ENCODE measurements around the gene GTPBP3.

The GTPBP3 gene

DNA sequence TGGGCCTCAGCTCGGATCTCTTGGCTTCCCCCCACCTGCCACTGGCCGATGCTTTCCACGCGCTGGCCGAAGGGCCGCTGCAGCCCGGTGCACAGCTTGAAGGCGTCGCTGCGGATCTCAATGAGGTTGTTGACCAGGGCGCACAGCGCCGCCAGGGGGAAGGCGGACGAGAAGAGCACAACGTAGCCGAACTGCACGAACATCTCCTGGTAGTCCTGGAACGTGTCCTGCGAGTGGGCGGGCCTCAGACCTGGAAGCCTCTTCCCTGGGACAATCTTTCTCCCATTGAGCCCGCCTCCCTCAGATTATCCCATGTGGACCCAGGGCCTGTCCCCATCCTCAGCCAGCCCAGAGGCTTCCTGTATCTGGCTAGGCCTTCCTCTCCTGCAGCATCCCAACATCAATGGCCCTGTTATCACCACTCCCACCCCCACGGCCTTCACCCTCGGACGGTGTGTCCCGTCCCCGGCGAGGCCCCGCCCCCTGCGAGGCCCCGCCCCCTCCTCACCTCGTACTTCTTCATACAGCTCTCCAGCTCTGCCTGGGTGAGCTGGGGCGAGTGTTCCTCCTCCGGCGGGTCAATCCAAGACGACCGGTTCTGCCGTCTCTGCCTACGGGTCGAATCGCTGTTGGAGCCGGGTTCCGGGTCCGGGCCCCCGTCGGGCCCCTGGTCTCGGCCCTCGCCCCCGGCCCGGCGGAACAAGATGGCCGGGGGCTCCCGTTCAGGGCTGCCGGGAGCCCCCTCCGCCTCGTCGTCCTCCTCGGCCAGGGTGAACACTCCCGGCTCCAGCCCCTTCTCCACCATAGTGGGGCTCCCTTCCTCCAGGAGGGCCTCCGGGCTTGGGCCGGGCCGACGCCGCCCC, 9.5 kb upstream of the GTPBP3 start:
- no peak for DNase-seq (ENCODE audit: low spot score)

DNA sequence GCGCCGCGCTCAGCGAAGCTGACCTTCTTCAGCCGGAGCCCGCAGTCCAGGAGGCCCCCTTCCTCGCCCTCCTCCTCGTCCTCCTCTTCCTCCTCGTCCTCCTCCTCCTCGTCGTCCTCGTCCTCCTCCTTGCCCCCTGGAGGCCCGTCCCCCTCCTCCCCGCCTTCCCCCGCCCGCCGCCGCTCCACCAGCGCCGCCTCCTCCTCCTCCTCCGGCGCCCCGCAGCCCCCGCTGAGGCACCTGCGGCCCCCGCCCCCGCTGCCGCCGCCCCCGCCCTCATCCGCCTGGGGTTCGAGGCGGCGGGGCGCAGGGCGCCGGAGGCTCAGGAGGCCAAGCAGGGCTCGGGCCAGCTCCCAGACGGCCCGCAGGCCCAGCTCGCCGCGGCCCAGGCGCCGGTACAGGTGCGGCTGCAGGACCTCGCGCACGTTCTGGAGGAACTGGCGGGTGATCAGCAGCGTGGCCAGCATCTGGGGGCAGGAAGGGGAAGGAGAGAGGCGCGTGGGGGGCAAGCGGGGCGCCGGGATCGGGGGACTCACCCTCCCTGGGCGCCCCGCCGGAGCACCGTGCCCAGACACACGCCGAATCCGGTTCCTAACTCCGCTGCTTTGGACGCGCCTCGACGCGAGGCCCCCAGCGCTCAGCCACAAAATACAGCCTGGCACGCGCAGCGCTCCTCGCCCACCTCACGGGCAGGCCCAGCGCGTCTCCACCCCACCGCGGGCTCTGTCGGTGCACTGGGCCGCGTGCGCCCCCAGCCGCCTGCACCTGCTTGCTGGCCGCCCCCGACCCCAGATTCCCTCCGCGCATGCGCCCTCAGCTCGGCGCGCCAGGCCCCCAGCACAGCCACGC, 8.6 kb upstream of the GTPBP3 start:
- no peak for DNase-seq (ENCODE audit: low spot score)

DNA sequence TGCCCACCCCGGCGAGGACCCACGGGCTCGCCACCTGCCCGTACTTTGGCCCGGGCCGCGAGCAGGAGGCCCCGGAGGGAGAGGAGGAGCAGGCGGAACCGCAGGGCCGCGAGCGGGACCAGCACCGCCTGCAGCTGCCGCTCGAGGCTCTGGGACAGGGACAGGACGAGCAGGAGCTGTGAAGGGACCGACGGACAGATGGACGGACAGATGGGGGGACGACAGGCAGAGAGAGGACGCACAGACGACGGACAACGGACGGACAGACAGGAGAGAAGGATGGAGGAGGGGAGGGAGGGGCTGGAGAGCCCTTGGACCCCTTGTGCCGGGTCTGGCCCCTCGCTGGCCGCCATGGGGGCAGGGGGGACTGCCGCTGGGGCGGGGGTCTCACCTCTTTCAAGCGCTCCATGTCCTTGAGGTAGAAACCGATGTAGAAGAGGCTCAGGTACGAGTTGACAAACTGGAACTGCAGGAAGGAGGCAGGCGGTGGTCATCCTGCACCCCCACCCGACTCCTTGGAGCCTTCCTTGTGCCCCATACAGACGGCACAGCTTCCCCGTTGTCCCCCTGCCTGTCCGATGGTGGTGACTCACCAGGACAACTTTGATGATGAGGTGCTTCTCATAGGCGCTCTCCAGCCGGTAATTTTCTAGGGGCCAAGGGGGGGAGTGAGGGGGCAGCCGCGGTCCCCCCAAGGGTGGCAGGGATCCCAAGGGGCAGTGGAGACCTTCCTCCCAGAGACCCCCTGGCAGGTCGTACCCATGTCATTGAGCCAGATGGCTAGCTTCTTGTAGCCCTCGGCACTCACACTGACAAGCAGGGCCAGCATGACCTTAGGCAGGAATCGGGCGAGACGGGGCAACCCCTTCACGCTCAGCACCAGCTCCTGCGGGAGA, 7.7 kb upstream of the GTPBP3 start:
- DNase-seq (ENCODE audit: low spot score): no peak

DNA sequence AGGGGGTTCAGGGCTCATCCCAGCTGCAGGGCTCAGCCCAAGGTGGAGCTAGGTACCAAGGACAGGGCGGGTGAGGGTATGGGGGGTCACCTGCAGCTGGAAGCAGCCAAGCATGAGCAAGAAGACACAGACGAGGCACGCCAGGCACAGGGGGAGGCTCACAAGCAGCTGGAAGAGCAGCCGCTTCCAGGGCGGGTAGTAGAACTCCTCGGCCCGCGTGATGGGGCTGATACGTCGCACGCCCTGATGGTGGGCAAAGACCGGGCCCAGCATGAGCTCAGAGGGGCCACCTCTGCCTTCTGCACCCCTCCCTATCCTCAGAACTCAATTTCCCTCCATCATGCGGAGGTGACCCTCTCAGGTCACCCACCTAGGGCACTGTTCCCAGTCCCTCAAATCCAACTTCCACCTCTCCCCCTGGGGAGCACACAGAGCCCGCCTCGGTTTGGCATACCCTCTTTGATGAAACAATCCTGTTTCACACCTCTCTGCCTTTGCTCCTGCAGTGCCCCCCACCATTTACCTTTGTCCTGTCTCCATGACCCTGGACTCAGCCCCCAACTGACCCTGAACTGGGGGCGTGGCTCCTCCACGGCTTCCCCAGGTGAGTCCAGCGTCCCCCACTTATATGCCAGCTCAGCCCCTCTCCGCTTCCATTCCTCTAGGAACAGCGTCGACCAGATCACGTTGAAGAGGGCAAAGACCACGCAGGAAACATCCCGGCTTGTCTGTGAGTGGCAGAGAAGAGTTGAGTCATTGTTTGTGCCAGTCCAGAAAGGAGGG, 6.9 kb upstream of the GTPBP3 start:
- DNase-seq (ENCODE audit: low spot score): no peak

DNA sequence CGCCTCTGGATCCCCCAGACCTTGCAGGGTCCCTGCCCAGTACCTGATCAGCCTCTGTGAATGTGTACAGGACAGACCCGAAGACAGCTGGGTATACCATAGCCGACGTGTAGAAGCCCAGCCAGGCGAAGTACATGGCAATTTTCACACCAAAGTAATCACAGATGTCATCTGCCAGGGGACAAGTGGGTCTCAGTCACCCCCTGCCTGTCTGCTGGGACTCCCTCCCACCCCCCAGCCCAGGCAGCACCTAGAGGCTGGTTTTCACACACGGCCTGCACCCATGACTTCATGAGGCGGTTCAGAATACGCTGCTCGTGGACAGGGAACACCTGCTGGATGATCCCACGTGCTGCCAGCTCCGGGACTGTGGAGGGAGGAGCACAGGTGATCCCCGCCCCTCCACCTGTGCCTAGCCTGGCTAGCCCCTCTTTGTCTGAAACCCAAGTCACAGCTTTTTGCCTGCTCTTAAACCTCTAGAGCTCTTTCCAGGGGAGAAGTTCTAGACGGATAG, 6.3 kb upstream of the GTPBP3 start:
- no peak for DNase-seq (ENCODE audit: low spot score)

DNA sequence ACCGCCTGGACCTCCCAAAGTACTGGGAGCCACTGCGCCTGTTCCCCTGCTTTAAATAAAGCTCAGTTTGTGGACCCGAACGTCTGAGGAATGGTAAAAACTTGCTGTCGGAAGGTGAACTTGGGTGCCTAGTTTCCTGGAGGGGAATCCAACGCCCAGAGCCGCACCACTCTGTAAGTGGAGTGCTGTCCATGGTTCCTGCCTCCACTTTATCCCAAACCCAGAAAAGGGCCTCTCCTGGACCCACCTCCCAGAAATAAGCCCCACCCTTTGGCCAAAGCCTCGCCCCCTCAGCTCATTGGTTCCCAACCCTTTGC, 5.0 kb upstream of the GTPBP3 start:
- DNase-seq (ENCODE audit: low spot score): no peak

DNA sequence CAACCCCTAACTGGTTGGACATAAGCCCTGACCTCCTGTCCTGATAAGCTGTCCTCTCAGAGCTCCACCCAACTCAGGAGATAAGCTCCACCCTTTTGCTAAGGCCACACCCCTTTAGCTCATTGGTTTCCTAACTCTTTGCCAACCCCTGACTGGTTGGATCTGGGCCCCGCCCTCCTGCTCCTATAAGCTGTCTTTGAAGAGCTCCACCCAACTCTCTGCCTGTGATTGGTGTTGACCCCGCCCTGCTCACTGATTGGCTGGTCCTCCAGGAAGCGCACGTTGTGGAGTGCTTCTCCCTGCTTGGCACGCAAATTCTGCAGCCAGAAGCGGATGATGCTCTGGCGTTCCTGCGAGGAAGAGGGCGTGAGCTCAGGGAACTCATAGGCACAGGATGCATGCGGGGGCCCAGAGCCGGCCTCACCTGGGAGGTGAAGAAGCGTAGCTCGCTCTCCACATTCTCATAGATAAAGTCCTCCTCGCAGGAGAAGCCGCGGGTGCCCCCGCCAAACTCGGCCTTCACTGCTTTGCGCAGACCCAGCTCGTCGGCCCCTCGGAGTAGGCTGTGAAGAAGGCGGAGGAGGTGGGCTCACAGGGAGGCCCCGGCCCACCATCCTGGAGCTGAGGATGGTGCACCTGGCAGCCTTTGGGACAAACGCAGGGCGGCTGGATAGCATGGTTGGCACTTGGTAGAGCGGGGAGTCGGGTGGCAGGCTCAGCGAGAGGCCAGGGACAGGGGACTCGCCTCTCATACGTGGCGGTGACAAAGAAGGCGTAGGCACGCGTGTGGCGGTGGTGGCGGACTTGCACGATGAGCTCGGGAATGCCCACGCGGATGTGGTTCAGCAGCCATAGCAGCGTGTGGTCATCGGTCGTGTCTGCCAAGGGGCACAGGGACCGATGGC, 4.4 kb upstream of the GTPBP3 start:
- DNase-seq (ENCODE audit: low spot score): peak; percentile 54

DNA sequence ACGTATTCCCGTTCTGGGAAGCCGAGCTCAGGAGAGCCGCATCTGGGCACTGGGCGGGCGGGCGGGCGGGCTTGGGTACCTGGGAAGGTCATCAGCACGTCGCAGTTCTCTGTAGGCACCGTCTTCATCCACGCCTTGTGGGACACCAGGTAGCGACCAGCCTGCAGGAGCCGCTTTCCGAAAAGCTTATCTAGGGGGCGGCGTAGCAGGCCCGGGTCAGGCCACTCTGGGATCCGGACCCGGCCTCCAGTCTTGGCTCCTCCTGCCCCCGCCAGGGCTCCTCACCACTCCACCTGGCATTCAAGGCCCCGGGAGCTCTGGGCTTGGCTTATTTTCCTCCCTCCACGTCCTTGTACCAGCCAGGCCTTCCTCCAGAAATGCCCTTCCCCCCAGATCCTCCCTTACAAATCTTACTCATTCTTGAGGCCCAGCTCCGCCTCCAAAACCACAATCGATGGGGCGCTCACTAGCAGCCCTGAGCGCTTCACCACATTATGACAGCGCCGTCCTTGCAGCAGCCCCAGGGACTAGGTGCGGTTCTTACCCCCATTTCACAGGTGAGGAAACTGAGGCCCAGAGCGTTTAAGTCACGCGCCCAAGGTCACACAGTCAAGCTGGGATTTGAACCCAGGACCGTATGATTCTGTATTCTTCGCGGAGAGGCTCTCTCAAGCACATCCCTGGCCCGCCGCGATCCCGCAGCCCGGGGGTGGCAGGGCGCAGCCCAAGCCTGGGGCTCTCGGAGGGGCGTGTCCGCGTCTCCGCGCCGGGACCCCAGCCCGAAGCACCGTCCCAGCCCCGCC, 3.5 kb upstream of the GTPBP3 start:
- no peak for DNase-seq (ENCODE audit: low spot score)

DNA sequence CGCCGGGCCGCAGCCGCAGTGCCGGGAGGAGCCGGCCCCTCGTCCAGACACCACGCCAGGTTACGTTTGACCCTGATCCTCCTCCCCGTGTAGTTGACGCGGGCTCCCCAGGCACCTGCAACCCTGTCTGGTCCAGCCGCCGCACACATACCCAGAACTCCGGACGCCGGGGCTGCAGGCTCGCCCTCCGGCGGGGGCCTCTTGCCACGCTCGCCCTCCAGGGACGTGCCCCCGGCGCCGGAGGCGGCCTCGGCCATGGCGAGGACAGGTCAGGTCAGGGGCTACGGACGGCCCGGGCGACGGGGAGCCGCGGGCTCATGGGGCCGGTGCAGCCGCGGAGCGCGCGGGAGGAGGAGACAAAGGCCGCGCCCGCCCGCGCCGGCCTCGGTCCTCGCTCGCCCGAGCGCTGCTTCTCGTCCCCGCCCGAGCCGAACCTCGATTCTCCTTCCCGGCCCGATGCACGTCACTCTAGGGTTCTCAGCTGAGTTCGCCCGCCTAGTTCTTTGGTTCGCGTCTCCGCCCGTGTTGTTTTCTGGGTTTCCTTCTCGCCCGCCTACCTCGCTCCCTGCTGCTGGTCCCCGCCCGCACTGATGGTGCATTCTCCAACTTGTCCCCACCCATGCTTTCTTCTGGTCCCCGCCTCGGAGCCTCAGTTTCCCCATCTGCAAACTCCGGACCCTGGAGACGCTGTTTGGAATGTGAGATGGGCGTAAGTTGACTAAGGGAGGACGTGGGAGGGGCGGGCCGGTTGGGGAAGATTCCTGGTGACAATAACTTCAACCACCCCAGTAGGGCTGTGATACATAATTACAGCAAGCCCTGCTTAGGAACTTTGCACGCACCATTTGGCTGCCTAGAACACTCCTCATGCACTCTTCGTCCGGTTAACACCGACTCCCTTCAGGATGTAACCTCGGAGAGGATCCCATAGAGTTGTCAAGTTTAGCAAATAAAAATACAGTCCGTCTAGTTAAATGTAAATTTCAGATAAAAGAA, 2.6 kb upstream of the GTPBP3 start, which contains the start of gene ANO8:
TSS of gene ANO8 (minus strand) at position 442 of the 996 bp plus-strand sequence. CDS start at position 257, 185 bp downstream.
- DNase-seq (ENCODE audit: low spot score): peak; percentile 97

DNA sequence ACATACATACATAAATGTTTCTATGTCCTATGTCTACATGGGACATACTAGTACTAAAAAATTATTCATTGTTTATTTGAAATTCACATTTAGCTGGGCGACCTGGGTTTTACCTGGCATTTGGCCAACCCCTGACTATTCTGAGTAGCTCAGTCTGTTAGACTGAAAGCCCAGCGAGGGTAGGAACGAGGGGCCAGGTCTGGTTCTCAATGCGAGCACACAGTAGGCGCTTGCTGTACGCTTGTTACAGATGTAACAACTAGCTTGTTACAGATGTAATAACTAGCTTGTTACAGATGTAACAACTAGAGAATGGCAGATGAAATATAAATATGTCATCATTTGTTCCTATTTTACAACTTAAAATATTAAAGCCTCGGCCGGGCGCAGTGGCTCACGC, 1.8 kb upstream of the GTPBP3 start:
- no peak for DNase-seq (ENCODE audit: low spot score)

DNA sequence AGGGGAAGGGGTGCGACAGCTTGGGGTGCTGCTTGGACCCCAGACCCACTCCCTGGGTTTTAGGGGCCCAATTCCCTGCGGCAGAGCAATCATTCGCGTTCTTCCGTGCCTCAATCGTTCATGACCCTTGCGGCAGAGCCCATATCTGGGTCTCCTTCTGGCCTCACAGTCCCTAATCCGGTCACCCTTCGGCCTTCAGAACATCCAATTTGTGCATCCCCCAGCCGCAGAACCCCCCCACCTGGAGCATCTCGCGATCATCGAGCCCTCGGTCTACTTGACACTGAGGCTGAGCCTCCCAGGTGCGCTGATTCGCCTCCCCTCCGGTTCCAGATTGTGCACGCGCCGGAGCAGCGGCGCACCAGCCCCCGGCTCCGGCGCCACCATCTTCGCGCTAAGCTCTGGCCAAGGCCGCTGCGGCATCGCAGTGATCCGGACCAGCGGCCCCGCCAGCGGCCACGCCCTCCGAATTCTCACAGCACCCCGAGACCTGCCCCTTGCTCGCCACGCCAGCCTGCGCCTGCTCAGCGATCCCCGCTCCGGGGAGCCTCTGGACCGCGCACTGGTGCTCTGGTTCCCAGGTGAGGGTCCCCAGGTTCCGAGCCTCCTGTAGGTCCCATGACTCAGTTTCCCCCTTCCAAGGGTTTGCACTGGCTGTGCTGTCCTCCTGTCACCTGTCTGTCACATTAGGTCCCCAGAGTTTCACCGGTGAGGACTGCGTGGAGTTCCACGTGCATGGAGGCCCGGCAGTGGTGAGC, 501 bp downstream of the GTPBP3 start:
- no peak for DNase-seq (ENCODE audit: low spot score)

DNA sequence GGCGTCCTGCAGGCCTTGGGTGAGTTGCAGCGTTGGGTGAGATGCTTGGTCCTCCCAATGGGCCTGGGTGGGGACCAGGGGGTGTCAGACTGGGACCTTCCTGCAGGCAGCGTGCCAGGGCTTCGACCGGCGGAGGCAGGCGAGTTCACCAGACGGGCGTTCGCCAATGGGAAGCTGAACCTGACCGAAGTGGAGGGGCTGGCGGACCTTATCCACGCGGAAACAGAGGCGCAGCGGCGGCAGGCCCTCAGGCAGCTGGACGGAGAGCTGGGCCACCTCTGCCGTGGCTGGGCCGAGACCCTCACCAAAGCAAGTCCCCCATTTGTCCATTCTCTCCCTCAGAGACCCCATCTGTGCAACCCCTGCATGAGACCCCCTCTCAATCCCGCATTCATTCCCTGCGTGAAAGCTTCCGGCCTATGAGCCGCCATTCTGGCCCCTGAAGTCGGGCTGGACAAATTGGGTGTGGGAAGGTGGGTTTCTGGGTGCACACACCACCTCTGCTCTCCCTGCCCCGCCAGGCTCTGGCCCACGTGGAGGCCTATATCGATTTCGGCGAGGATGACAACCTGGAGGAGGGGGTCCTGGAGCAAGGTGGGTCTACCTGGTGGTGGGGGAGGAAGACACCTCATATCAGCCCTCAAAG, 1.2 kb downstream of the GTPBP3 start:
- DNase-seq (ENCODE audit: low spot score): no peak

DNA sequence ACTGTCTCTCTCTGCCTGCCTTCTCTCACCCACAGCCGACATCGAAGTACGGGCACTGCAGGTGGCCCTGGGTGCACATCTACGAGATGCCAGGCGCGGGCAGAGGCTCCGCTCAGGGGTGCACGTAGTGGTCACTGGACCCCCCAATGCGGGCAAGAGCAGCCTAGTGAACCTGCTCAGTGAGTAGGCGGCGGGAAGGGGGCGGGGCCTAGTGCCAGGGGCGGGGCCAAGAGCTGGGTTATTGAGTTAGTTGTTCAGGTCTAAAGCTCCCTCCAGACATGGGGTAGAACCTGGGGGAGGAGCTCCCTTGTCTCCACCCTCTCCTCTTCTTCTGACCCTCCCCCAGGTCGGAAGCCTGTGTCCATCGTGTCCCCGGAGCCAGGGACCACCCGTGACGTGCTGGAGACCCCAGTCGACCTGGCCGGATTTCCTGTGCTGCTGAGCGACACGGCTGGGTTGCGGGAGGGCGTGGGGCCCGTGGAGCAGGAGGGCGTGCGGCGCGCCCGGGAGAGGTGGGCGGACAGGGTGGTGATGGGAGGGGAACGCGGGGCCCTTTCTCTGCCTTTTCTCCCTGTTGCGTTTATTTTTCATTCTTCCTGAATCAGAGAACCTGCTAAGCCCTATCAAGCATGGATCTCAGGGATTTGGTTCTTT, 1.9 kb downstream of the GTPBP3 start:
- no peak for DNase-seq (ENCODE audit: low spot score)

DNA sequence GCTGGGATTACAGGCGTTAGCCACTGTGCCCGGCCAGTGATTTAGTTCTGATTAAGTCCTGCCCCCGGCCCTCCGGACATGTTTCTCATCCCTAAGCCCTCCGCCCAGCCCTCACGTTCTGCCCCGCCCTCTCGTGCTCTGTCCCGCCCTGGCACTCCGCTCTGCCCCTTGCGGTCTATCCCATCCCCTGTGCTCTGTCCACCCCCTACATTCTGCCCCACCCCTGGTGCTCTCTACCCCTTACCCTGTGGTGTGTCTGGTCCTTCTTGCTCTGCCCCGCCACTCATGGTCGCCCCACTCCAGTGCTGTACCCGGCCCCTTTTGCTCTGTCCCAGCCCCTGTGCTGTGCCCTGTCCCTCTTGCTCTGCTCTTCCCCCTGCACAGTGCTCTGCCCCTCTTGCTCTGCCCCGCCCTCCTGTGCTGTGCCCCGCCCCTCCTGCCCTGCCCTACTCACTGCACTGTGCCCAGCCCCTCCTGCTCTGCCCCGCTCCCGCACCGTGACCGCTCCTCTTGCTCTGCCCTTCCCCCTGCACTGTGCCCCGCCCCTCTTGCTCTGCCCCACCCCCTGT, 3.0 kb downstream of the GTPBP3 start:
- no peak for DNase-seq (ENCODE audit: low spot score)

DNA sequence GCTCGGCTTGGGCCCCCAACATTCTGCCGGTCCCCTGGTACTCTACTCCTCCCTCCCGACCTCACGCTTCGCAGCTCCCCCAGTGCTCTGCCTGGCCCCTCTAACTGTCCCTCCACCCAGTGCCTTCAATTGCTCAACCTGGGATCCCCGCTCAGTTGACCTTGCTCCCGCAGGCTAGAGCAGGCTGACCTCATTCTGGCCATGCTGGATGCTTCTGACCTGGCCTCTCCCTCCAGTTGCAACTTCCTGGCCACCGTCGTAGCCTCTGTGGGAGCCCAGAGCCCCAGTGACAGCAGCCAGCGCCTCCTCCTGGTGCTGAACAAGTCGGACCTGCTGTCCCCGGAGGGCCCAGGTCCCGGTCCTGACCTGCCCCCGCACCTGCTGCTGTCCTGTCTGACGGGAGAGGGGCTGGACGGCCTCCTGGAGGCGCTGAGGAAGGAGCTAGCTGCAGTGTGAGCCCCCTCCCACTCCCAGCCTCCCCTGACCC, 3.6 kb downstream of the GTPBP3 start:
- no peak for DNase-seq (ENCODE audit: low spot score)

DNA sequence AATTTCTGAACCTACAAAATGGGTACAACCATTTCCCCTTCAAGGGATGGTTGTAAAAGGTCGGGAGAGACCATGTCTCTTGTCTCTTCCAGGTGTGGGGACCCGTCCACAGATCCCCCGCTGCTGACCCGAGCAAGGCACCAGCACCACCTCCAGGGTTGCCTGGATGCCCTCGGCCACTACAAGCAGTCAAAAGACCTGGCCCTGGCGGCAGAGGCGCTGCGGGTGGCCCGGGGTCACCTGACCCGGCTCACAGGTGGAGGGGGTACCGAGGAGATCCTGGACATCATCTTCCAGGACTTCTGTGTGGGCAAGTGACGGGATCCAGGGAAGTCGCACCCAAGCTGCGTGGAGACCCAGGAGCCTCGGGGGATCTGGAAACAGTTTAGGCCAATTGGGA, 4.0 kb downstream of the GTPBP3 start:
- no peak for DNase-seq (ENCODE audit: low spot score)

All from Ammon's horn (tissue), 1 donor.